GM19438 (cell line): ENCODE results near the gene NUBP2.

Experiments used
- ATAC-seq: cut with Tn5 transposase; IDR thresholded peaks from one replicate; pipeline ENCODE4 v1.9.1; 2021; ENCODE audit warnings: low read depth; ENCODE audit not compliant: unreplicated experiment

The NUBP2 gene

GRCh38 chr16:1758923-1759322 lies 23.8 kb upstream of the NUBP2 start:
- no peak for ATAC-seq

GRCh38 chr16:1759511-1759910 lies 23.2 kb upstream of the NUBP2 start:
- ATAC-seq, result no peak

GRCh38 chr16:1760911-1761310 lies 21.8 kb upstream of the NUBP2 start:
- no peak for ATAC-seq

GRCh38 chr16:1761751-1762150 lies 21.0 kb upstream of the NUBP2 start:
- no peak for ATAC-seq

GRCh38 chr16:1762196-1762878 lies 20.4 kb upstream of the NUBP2 start:
- no peak for ATAC-seq

GRCh38 chr16:1762879-1763520 lies 19.8 kb upstream of the NUBP2 start:
- no peak for ATAC-seq

GRCh38 chr16:1763521-1764511 lies 18.9 kb upstream of the NUBP2 start:
- no peak for ATAC-seq

GRCh38 chr16:1764971-1765370 lies 17.8 kb upstream of the NUBP2 start:
- ATAC-seq, result no peak

- no peak for ATAC-seq
Measured at GRCh38 chr16:1765826-1766225, 16.9 kb upstream of the NUBP2 start.

- ATAC-seq, result no peak
Measured at GRCh38 chr16:1766231-1766630, 16.5 kb upstream of the NUBP2 start.

GRCh38 chr16:1766701-1767100 lies 16.1 kb upstream of the NUBP2 start:
- no peak for ATAC-seq

- no peak for ATAC-seq
Measured at GRCh38 chr16:1767116-1767994, 15.4 kb upstream of the NUBP2 start.

- no peak for ATAC-seq
Measured at GRCh38 chr16:1768061-1768766, 14.5 kb upstream of the NUBP2 start.

GRCh38 chr16:1768767-1769401 lies 13.9 kb upstream of the NUBP2 start:
- ATAC-seq, result no peak

GRCh38 chr16:1769402-1770300 lies 13.1 kb upstream of the NUBP2 start:
- ATAC-seq, result no peak

- ATAC-seq, result no peak
Measured at GRCh38 chr16:1770328-1771187, 12.2 kb upstream of the NUBP2 start.

GRCh38 chr16:1771188-1771863 lies 11.4 kb upstream of the NUBP2 start, which contains the start of gene NME3:
Gene NME3 (minus strand): TSS chr16:1771543. CDS start chr16:1771534, 9 bp downstream.
- ATAC-seq, result no peak
